ENCODE results near the gene USP20. TPM values are rescaled to one million over a fixed set of nuclear protein-coding genes. Genes with fewer than 3 reads are reported as not detected.
A peak's percentile ranks its signal among the peaks of the same experiment; 100 is the strongest.
"Not testable (repeated sequence)": the region's sequence is repeated elsewhere in the genome, so short reads cannot be mapped to it uniquely, and the experiment has no call there.

Gene USP20
- total and polyA plus RNA-seq, 11 donors, result 9.4 to 19.7 (median 12.9) TPM

DNA sequence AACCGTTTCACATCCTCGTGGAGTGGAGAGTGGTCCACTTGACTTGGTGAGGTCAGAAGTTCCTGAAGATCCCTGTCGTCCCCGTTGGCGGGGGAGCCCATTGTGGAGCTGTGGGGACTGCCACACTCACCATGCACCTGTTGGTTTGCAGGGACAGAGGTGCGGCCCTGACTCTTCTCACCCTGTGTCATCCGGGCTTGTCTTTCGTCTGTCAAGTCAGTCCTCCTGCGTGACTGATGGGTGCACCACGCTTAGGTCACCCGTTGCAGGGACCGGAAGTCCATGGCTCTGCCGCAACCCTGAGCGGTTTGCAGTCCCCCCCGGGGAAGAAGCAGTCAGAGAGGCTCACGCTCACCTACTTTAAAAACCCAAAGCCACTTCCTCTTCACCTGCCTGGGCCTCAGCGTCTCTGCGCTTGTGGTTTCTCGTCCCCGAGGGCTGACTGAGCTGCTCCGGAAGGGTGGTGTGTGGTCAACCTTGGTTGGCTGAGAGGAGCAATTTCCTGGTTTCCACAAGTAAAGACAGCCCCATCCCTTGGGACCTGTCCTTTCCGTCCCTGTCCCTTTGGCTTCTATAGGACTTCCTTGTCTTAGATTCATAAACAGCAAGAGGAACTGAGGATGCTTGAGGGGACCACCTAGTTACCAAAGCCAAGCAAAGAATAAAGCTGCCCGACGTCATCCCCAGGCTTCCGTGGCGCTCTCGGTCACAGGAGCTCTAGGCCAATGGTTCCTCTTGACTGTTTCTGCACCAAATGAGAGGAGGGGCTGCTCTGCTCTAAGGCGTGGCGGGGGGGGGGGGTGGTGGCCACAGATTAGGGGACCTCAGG is 53.2 kb downstream of the USP20 start:
- ATAC-seq (peak in 2 of 4 donors; percentile 3 to 27), DNase-seq (peak; percentile 56 to 86 (median 70))
- Histone ChIP-seq H3K9me3 (no peaks in the 10 kb centered on the region), H3K4me1 (peaks cover 3 to 91% (median 39%) of the 10 kb centered on the region in 12 donors), H3K27ac (peak overlapping the region; percentile 41 to 94 (median 84)), H3K27me3 (no peaks in the 10 kb centered on the region), H3K4me3 (peak overlapping the region; percentile 14 to 57 (median 46)), H3K36me3 (peaks cover 0 to 24% (median 7%) of the 10 kb centered on the region in 9 donors)
- 47 to 57% (median 48%) methylated on average over 28 to 29 of the region's 29 CpGs for WGBS, 4 donors
- intact Hi-C loops (cut with DNase I), result loop anchor here in 9 of 10 donors (5.0 to 10.0 kb wide), 12 partner anchors 74 to 456 kb away; partner anchors contain the start of genes FNBP1 (in 3 of the 9) and GPR107 (in 3 of the 9)
- peak in 1 of 2 donors; percentile 47 for TF ChIP-seq POLR2A (IDR thresholded peaks at IDR 0.05)
- TF ChIP-seq, protein P1, sequence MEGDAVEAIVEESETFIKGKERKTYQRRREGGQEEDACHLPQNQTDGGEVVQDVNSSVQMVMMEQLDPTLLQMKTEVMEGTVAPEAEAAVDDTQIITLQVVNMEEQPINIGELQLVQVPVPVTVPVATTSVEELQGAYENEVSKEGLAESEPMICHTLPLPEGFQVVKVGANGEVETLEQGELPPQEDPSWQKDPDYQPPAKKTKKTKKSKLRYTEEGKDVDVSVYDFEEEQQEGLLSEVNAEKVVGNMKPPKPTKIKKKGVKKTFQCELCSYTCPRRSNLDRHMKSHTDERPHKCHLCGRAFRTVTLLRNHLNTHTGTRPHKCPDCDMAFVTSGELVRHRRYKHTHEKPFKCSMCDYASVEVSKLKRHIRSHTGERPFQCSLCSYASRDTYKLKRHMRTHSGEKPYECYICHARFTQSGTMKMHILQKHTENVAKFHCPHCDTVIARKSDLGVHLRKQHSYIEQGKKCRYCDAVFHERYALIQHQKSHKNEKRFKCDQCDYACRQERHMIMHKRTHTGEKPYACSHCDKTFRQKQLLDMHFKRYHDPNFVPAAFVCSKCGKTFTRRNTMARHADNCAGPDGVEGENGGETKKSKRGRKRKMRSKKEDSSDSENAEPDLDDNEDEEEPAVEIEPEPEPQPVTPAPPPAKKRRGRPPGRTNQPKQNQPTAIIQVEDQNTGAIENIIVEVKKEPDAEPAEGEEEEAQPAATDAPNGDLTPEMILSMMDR (IDR thresholded peaks at IDR 0.05), result no peak

DNA sequence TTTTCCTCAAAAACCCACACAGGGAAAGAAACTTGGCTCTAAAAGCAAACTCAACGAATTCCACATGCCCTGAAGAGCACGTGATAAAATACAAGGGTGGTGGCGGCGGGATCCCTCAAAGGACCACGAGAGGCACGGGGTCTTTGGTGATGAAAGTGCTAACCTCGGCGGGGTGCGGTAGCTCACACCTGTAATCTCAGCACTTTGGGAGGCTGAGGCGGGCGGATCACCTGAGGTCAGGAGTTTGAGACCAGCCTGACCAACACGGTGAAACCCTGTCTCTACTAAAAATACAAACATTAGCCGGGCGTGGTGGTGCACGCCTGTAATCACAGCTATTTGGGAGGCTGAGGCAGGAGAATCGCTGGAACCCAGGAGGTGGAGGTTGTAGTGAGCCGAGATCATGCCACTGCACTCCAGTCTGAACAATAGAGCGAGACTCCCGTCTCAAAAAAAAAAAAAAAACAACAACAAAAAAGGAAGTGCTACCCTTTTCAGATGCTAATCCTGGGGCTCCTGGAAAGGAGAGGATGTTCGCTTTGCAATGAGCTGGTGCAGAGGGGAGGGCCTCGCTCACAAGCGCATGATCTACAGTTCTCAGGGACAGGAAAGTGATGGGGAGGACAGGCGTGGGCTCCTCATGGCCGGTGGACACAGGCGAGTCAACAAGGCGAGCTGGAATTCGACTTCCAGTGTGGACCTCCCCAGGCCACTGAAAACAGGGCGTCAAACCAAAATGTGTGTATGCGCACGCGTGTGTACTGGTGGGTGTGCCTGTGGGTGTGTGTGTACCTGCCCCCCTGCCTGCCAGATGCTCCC is 54.1 kb downstream of the USP20 start:
- intact Hi-C loops (cut with DNase I), result loop anchor here in 9 of 10 donors (5.0 to 10.0 kb wide), 12 partner anchors 73 to 455 kb away; partner anchors contain the start of genes FNBP1 (in 3 of the 9) and GPR107 (in 3 of the 9)

DNA sequence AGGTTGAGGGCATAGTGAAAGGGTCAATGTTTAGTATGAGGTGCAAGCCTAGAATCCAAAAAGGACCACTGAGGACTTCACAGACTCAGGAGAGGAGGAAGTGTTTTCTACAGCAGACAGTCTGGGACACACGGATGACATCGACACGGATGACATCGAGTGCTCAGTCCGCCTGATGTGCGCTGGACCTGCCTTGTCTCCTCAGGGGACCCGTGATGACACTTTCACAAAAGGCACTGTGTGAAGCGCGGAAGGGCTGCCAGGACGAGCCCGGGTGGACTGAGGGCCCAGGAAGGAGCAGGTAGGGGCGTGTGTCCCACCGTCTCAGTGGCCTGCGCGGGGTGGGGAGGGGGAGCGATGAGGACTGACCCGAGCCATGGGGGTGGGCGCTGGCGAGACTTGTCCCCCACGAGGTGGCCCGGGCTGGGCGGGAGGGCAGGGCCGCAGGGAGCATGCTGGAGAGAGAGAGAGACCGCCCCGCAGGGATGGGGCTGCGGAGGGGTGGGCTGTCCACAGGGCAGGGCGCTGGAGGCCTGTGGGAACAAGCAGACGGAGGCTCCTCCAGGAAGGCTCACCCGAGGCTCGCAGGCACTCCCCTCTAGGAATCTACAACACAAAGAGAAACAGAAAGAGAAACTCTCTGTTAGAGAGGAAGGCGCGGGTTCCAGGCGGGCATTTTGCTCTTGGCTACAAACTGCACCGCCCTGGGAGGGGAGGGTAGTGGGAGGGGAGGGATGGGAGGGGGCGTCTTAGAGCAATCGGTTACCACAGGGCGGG is 54.9 kb downstream of the USP20 start:
- Histone ChIP-seq H3K4me3 (peak overlapping the region in 2 of 12 donors; percentile 28 to 46), H3K9me3 (no peaks in the 10 kb centered on the region), H3K27me3 (no peaks in the 10 kb centered on the region), H3K27ac (peak overlapping the region in 6 of 12 donors; percentile 18 to 94 (median 41)), H3K4me1 (peaks cover 0 to 75% (median 26%) of the 10 kb centered on the region in 12 donors), H3K36me3 (peaks cover 0 to 37% (median 12%) of the 10 kb centered on the region in 9 donors)
- DNase-seq, result peak in 4 of 5 donors; percentile 34 to 76 (median 47)
- intact Hi-C loops (cut with DNase I), result loop anchor here in 9 of 10 donors (5.0 to 10.0 kb wide), 12 partner anchors 72 to 455 kb away; partner anchors contain the start of genes FNBP1 (in 3 of the 9) and GPR107 (in 3 of the 9)
- TF ChIP-seq, protein P1 (IDR thresholded peaks at IDR 0.05), result no peak
- no peak for TF ChIP-seq POLR2A (IDR thresholded peaks at IDR 0.05)
- 79 to 90% (median 80%) methylated on average over 29 to 37 of the region's 37 CpGs for WGBS, 4 donors
- no peak for ATAC-seq

More for the DNA sequence above, 54.1 kb downstream of the USP20 start:
- 87 to 92% (median 89%) methylated on average over 31 of the region's 31 CpGs for WGBS, 4 donors
- peak overlapping the region in 2 of 12 donors; percentile 46 to 56 for H3K4me3 ChIP-seq
- no peaks in the 10 kb centered on the region for H3K27me3 ChIP-seq
- H3K27ac ChIP-seq, result peak overlapping the region in 11 of 12 donors; percentile 72 to 94 (median 84)
- no peaks in the 10 kb centered on the region for H3K9me3 ChIP-seq
- peaks cover 0 to 83% (median 33%) of the 10 kb centered on the region in 12 donors for H3K4me1 ChIP-seq
- no peak for DNase-seq
- ATAC-seq, result no peak
- peaks cover 0 to 29% (median 7%) of the 10 kb centered on the region in 9 donors for H3K36me3 ChIP-seq
- TF ChIP-seq, protein P1 (IDR thresholded peaks at IDR 0.05), result no peak
- no peak for TF ChIP-seq POLR2A (IDR thresholded peaks at IDR 0.05)

DNA sequence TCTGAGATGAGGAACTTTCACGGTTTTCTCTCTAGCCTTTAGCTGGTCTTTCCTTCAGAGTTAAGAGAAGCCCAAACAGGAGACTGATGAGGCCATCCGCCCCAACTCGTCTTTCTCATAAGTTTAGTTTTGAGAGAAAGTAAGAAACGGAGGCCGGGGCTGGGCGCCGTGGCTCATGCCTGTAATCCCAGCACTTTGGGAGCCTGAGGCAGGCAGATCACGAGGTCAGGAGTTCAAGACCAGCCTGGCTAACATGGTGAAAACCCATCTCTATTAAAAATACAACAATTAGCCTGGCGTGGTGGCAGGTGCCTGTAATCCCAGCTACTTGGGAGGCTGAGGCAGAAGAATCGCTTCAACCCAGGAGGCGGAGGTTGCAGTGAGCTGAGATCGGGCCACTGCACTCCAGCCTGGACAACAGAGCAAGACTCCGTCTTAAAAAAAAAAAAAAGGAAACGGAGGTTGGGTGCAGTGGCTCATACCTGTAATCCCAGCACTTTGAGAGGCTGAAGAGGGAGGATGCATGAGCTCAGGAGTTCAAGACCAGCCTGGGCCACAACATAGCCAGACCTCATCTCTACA is 55.6 kb downstream of the USP20 start:
- Histone ChIP-seq H3K27ac (peak overlapping the region in 6 of 12 donors; percentile 18 to 94 (median 41)), H3K36me3 (peaks cover 0 to 44% (median 19%) of the 10 kb centered on the region in 9 donors), H3K4me3 (peak overlapping the region in 2 of 12 donors; percentile 28 to 46), H3K4me1 (peaks cover 0 to 68% (median 21%) of the 10 kb centered on the region in 12 donors)
- DNase-seq; intact Hi-C loops (cut with DNase I); H3K27me3 ChIP-seq; ATAC-seq; H3K9me3 ChIP-seq: not testable (repeated sequence)
- WGBS, 4 donors, result 86 to 96% (median 93%) methylated on average over 14 of the region's 14 CpGs

Measured in heart left ventricle (tissue), 16 donors.